Nephron (organoid): ENCODE data around the gene TNFRSF6B.

Experiments
- H3K27ac Mint-ChIP-seq, 3 experiments: 2 replicates each; pipeline ENCODE4 v1.8.0; 2020; ENCODE audit warnings: mixed read lengths in 3 of 3, mild to moderate bottlenecking in 2 of 3, moderate library complexity in 1 of 3
- H3K27me3 Mint-ChIP-seq: 2 replicates; pipeline ENCODE4 v1.8.0; 2021; ENCODE audit warnings: low read depth, mild to moderate bottlenecking, moderate library complexity, mixed read lengths
- H3K36me3 Mint-ChIP-seq: 2 replicates; pipeline ENCODE4 v1.8.0; 2020; ENCODE audit warnings: low read depth, mixed read lengths
- H3K4me1 Mint-ChIP-seq: 2 replicates; pipeline ENCODE4 v1.8.0; 2020; ENCODE audit warnings: mixed read lengths
- H3K4me3 Mint-ChIP-seq, 3 experiments: 2 replicates each; pipeline ENCODE4 v1.8.0; 2020; ENCODE audit warnings: mild to moderate bottlenecking in 3 of 3, mixed read lengths in 3 of 3, moderate library complexity in 2 of 3
- H3K9me3 Mint-ChIP-seq: 2 replicates; pipeline ENCODE4 v1.8.0; 2020; ENCODE audit warnings: mixed read lengths
- CTCF ChIP-seq, 3 experiments: fragments of 200-600 bp; sonication (generic); IDR thresholded peaks; one replicate each; pipeline ENCODE4 v1.5.0; 2021; ENCODE audit warnings: antibody characterized with exemption in 3 of 3; ENCODE audit not compliant: unreplicated experiment in 3 of 3

Gene TNFRSF6B

DNA sequence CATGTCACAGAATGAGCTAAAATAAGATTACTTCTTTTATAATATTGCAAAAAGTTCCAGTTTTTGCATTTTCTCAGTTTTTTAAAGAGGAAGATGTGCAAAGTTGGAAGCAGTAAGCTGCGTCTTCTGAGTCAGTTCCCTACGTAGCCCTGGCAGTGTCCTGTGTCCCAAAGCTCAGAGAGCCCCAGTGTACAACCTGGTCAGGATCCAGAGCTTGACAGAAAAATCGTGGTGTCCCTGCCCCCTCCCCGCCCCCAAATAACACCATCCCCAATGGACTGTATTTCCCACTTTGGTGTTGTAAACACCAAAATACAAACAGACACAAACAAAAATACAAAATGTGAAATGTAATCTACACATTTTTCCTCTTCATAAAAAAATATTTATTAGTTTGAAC, 47.7 kb downstream of the TNFRSF6B start:
- no peak overlapping the region for H3K4me3 Mint-ChIP-seq
- peaks cover 24% of the 10 kb centered on the region for H3K36me3 Mint-ChIP-seq
- H3K27me3 Mint-ChIP-seq = no peaks in the 10 kb centered on the region
- peaks cover 4% of the 10 kb centered on the region for H3K4me1 Mint-ChIP-seq
- TF ChIP-seq CTCF (IDR thresholded peaks at IDR 0.05; ENCODE audit: unreplicated experiment in 3 of 3) = no peak
- peak overlapping the region in 1 of 3 experiments; percentile 51 for H3K27ac Mint-ChIP-seq
- H3K9me3 Mint-ChIP-seq = no peaks in the 10 kb centered on the region

DNA sequence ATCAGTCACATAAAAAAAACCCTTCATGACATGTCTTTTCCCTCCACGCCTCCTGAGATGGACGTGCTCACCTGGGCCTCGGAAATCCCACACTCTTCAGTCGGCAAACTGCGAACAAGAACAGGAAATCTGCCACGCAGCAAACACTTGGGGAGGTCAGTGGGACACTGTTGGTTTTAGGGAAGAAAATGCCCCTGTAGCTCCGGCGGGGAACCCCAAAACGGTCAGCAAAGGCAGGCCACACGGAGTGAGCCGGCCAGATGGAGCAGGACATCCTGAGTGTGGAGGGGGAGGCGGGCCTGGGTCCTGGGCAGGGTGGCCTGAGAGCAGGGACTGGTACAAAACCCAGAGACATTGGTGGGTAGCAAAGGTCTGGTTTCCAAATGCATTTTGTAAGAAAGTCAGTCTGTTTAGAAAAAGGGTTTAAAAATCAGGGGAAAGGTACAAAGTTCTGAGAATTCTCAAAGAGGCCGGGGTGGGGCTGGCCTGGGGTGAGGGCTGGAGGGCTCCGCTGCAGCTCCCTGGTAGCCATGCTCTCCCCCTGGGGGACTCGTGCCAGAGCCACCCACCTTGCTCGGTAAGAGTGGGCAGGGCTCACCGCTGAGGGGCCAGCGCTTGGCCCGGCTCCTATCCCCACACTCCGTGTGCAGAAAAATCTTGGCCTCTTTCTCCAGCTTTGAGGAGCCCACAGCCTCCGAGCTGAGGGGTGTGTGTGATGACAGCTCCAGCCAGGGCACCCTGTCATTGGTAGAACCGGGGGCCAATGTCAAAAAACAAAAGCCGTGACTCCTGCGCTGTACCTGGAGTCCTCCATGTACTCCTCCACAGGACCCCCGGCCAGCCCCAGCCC, 48.3 kb downstream of the TNFRSF6B start:
- no peaks in the 10 kb centered on the region for H3K9me3 Mint-ChIP-seq
- peaks cover 24% of the 10 kb centered on the region for H3K36me3 Mint-ChIP-seq
- H3K4me3 Mint-ChIP-seq = no peak overlapping the region
- H3K27ac Mint-ChIP-seq = peak overlapping the region in 2 of 3 experiments; percentile 51 to 56
- H3K27me3 Mint-ChIP-seq = no peaks in the 10 kb centered on the region
- H3K4me1 Mint-ChIP-seq = peaks cover 4% of the 10 kb centered on the region
- no peak for TF ChIP-seq CTCF (IDR thresholded peaks at IDR 0.05; ENCODE audit: unreplicated experiment in 3 of 3)

DNA sequence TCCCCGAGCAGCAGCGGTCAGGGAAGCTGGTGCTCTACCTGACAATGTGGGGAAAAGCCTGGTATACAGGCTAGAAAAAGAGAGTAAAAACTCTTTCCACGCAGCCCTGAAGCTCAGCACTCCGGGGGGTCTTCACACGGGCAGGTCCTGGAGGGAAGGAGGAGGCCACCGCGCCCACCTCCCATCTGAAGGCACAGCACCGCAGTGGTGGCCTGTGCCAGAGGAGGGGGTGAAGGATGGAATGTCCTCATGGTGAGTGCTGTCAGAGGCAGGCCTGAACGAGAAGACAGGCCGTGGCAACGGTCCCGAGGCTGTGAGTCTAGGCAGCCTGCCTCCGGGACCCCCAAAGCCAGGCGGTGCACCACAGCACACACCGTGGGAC, 49.0 kb downstream of the TNFRSF6B start:
- no peak overlapping the region for H3K4me3 Mint-ChIP-seq
- peaks cover 4% of the 10 kb centered on the region for H3K4me1 Mint-ChIP-seq
- peaks cover 24% of the 10 kb centered on the region for H3K36me3 Mint-ChIP-seq
- TF ChIP-seq CTCF (IDR thresholded peaks at IDR 0.05; ENCODE audit: unreplicated experiment in 3 of 3) = no peak
- peak overlapping the region; percentile 21 to 66 (median 56) for H3K27ac Mint-ChIP-seq
- H3K27me3 Mint-ChIP-seq = no peaks in the 10 kb centered on the region
- no peaks in the 10 kb centered on the region for H3K9me3 Mint-ChIP-seq

DNA sequence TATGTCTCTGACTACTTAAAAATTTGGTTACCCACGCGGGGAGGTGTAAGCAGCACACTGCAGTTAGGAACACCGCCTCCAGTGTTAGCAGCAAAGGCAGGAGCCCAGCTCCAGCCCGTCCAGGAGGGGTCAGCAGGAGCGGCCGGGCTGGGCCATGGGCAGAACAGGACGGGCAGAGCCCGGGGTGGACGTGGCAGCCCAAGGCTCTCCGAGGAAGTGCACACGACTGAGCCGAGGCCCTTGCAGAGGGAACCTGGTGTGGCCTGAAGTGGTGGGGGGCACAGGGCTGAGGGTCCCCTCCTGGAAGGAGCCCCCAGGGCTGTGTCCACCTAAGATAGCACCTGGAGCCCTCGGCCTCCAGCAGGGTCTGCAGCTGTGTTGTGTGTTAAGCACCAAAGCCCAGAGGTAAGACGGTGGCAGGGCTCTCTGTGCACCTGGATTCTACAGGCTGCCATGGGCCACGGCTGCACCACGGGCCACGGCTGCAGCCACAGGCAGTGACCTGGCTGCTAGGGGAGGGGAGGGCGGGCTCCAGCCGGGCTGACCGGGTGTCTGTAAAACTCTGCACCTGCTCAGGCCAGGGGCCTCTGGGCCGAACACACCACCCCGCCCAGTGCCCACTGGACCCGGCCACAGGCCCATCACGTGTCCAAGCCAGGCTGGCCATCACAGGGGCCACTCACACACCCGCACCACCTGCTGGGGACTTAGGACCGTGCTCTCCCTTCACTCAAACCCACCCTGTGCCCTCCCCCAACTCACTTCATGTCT, 49.7 kb downstream of the TNFRSF6B start:
- peak overlapping the region; percentile 21 to 66 (median 56) for H3K27ac Mint-ChIP-seq
- H3K36me3 Mint-ChIP-seq = peaks cover 24% of the 10 kb centered on the region
- no peak overlapping the region for H3K4me3 Mint-ChIP-seq
- no peak for TF ChIP-seq CTCF (IDR thresholded peaks at IDR 0.05; ENCODE audit: unreplicated experiment in 3 of 3)
- H3K27me3 Mint-ChIP-seq = no peaks in the 10 kb centered on the region
- H3K4me1 Mint-ChIP-seq = peaks cover 4% of the 10 kb centered on the region
- no peaks in the 10 kb centered on the region for H3K9me3 Mint-ChIP-seq

- no peak for TF ChIP-seq CTCF (IDR thresholded peaks at IDR 0.05; ENCODE audit: unreplicated experiment in 3 of 3)
- H3K9me3 Mint-ChIP-seq = no peaks in the 10 kb centered on the region
- H3K27me3 Mint-ChIP-seq = no peaks in the 10 kb centered on the region
- peaks cover 24% of the 10 kb centered on the region for H3K36me3 Mint-ChIP-seq
- H3K4me1 Mint-ChIP-seq = peaks cover 4% of the 10 kb centered on the region
- no peak overlapping the region for H3K27ac Mint-ChIP-seq
- H3K4me3 Mint-ChIP-seq = no peak overlapping the region
Observed at GRCh38 chr20:63746751-63747315, 50.4 kb downstream of the TNFRSF6B start.
